Measurements from ENCODE around the gene IFIT5.
"Not testable (repeated sequence)": the region's sequence is repeated elsewhere in the genome, so short reads cannot be mapped to it uniquely, and the experiment has no call there.

DNA sequence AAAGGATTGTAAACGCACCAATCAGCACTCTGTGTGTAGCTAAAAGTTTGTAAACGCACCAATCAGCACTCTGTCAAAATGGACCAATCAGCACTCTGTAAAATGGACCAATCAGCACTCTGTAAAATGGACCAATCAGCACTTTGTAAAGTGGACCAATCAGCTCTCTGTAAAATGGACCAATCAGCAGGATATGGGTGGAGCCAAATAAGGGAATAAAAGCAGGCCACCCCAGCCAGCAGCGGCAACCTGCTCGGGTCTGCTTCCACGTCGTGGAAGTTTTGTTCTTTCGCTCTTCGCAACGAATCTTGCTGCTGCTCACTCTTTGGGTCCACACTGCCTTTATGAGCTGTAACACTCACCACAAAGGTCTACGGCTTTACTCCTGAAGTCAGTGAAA, 2.1 kb upstream of the IFIT5 start:
- TF ChIP-seq, protein P1, sequence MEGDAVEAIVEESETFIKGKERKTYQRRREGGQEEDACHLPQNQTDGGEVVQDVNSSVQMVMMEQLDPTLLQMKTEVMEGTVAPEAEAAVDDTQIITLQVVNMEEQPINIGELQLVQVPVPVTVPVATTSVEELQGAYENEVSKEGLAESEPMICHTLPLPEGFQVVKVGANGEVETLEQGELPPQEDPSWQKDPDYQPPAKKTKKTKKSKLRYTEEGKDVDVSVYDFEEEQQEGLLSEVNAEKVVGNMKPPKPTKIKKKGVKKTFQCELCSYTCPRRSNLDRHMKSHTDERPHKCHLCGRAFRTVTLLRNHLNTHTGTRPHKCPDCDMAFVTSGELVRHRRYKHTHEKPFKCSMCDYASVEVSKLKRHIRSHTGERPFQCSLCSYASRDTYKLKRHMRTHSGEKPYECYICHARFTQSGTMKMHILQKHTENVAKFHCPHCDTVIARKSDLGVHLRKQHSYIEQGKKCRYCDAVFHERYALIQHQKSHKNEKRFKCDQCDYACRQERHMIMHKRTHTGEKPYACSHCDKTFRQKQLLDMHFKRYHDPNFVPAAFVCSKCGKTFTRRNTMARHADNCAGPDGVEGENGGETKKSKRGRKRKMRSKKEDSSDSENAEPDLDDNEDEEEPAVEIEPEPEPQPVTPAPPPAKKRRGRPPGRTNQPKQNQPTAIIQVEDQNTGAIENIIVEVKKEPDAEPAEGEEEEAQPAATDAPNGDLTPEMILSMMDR (IDR thresholded peaks at IDR 0.05) = not testable (repeated sequence)
- not testable (repeated sequence) for TF ChIP-seq POLR2AphosphoS5 (IDR thresholded peaks at IDR 0.05; ENCODE audit: insufficient read depth in 1 of 2, low read depth in 1 of 2)

Data from vagina (tissue), 2 donors.